HG03097 (cell line): ENCODE measurements around the gene RAP1A.

ENCODE experiments used
- ATAC-seq: cut with Tn5 transposase; IDR thresholded peaks from one replicate; pipeline ENCODE4 v1.9.1; 2021; ENCODE audit not compliant: unreplicated experiment, low FRiP score

The RAP1A gene

GRCh38 chr1:111619635-111620440 is at the start of gene RAP1A:
TSS of gene RAP1A (plus strand) at chr1:111619789. CDS start at chr1:111691361, 71,572 bp downstream.
- peak; percentile 42 for ATAC-seq

DNA sequence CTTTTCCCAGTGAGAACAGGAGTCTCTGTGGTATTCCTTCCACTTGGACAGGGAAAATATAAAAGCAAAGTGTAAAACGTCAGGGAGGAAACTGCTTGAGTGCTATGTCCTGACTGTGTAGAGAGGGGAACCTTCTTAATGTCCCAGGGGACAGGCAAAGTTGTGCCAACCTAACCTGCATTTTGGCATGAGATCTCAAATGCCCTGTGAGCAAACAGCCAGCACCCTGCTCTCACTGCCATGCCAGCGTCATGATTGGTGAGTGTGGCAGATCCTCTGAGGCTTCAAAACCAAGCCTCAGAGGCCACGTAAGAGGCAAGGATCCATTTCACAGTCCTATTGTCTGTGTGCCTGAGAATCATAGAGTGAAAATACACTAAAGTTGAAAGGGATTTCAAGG is 49.7 kb upstream of the RAP1A start:
- no peak for ATAC-seq

DNA sequence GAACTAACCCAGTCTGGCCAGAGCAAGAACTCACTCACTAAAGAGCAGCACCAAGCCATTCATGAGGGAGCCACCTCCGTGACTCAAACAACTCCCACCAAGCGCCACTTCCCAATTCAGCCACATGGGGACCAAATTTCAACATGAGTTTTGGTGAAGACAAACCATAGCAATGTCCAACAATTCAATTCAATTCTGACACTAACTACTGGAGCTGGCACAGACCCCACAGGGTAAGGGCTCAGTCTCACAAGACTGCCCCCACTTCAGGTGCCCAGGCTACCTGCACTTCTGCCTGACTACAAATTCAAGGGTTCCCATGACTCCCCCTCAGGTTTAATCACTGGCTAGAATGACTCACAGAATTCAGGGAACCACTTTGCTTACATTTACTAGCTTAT is 48.8 kb upstream of the RAP1A start:
- ATAC-seq = no peak

DNA sequence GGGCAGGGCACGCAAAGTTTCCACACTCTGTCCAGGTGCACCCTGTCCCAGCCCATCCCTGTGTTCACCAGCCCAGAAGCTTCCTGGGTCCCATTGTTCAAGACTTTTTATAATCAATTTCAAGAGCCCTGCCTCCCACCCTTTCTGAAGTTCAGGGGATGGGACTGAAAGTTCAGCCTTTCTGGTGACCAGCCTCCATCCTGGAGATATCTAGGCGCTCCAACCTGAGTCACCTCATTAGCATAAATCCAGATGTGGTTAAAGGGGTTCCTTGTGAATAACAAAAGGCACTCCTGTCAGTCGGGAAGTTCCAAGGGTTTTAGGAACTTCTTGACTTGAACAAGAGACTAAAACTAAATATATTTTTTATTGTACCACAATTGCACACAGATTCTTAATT is 48.4 kb upstream of the RAP1A start:
- no peak for ATAC-seq

DNA sequence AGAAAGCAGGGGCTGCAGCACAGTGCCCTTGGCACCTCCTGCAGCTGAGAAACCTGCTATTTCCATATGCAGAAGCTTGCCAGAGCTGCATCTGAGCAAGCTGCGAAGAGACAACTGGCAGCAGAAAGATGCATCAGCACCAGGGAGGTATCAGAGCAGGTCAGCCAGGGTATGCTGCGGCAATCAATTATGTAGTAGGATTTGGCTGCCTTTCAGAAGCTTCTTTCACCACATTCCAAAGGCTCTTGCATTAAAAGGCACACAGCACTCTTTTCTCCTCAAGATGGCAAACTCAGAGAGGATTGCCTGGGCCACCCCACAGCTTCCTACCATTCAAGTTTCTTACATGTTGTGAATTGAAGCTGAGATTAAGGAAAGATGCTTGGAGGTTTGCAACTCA is 47.6 kb upstream of the RAP1A start:
- ATAC-seq = no peak

DNA sequence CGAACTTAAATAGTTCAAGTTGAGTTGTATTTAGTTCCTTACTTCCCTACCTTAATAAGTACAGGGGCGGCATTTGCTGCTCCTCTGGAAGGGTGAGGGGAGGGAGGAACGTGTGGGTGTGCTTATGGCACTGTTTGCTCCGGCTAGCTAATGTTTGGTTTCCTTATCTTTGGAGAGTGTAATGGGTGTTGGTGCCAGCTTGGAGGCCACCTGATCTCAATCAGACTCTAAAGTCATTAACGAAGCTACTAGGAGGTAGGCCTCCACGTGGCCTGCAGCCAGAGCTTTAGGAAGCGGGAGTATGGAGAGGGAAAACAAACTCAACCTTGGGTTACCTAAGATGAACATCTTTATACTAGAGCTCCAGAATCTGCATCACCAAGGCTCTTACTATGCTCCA is 43.0 kb upstream of the RAP1A start:
- ATAC-seq = no peak

GRCh38 chr1:111577814-111578213 is 41.8 kb upstream of the RAP1A start:
- ATAC-seq = no peak

- no peak for ATAC-seq
These were observed 38.4 kb upstream of the RAP1A start for GRCh38 chr1:111581166-111581565.

GRCh38 chr1:111582016-111582415 is 37.6 kb upstream of the RAP1A start:
- ATAC-seq = no peak

DNA sequence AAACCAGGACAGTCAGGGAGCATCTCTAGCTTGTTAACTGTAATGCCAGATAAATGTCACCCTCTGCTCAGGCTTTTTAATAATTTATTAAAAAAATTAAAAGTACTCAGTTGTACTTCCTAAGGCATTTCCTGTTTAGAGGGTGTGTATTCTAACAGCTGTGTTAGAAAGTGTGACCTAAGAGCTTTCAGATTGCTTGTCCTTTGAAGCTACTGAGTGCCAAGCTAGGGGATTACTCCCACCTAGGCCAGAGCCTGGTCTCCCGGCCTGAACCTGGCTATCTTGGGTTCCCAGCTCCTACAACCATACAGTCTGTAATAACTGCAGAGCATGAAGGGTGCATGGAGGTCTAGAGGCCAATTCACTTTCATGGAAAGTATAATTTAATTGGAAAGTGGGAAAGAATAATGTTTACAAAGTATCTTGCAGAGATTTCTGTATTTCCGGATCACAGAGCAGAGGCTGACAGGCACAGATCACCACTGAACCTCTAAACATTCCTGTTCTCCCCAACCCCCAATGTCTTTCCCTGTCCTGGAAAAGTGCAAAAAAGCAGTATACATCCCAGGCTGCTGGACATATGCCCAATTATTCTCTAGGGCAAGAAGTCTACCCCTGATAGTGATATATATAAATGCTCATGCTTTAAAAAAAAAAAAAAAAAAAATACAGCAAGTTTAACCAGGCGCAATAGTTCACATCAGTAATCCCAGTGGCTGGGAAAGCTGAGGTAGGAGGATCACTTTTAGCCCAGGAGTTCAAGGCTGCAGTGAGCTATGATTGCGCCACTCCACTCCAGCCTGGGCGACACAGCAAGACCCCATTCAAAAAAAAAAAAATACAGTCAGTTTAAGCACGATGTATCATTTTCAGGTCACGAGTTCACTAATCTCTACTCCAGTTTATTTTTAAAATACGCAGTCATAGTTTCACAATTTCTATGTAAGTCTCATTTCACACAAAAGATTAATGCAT is 36.7 kb upstream of the RAP1A start:
- ATAC-seq = no peak

GRCh38 chr1:111585447-111586086 is 34.0 kb upstream of the RAP1A start:
- no peak for ATAC-seq

DNA sequence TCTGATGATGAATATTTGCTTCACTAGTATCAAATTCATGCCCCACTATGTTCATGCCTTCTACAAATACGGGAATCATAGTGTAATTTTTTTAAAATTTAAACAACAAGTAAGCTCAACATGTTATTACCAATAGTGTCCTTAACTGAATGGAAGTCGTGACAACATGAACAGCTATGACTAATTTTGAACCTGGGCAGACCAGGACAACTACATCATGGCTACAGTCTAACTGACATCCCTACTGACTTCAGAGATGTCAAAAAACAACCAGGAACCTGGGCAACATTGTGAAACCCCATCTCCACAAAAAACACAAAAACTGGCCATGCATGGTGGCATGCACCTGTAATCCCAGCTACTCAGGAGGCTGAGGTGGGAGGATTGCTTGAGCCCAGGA is 33.5 kb upstream of the RAP1A start:
- ATAC-seq = no peak

DNA sequence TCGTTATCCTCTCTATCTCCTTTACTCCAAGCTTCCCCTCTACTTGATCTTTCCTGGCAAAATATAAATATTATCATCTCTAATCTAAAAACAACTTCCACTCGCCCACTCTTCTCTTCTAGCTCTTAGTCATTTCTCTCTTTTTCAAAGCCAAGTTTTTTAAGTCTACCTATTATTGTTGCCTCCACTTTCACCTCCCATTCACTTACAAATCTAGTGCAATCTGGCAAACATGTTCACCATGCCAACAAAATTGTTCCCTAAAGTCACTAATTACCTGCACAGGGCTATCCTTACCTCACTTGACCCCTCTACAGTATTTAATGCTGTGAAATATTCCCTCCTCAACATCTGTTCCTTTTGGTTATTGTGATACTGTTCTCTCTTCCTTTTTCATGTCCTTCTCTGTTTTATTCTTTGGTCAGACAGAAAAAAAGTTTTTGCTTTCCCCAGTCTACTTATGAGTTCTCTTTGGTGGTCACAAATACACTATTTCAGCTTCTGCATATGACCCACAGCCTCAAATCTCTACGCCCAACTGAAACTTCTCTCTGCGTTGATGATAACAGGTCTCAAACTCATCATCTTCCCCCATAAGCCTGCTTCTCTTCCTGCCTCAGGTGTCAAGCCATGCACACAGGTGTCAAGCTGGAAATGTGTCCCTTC is 31.9 kb upstream of the RAP1A start:
- no peak for ATAC-seq

GRCh38 chr1:111591937-111592336 is 27.7 kb upstream of the RAP1A start:
- ATAC-seq = no peak

- ATAC-seq = peak; percentile 77
These were observed 26.9 kb upstream of the RAP1A start for GRCh38 chr1:111592389-111593361.

- ATAC-seq = no peak
These were observed 25.9 kb upstream of the RAP1A start for GRCh38 chr1:111593403-111594305.

GRCh38 chr1:111594306-111594693 is 25.3 kb upstream of the RAP1A start:
- ATAC-seq = no peak

DNA sequence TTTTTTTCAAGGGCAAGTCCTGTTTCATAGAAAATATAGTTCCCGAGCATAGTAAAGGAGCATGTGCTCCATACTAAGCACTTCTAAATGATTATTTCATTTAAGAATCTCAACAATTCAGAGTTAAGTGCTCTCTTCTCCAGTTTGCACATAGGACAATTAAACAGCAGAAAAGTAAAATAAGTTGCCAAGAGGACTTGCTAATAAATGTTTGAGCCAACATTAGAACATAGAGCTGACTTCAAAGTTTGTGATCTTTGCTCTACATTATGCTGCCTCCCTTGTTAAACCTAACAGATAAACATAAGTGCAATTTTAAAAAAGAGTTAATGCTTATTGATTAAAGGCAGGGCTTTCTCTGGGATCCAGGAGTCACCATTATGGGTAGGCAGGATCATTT is 23.8 kb upstream of the RAP1A start:
- no peak for ATAC-seq
